ENCODE measurements around the gene MAGOH. TPM values are rescaled to one million over a fixed set of nuclear protein-coding genes. Genes with fewer than 3 reads are reported as not detected.
A peak's percentile ranks its signal among the peaks of the same experiment; 100 is the strongest.

MAGOH gene
- total RNA-seq, 4 donors from 2014 or later, result 5.0 to 48.6 (median 23.5) TPM

DNA sequence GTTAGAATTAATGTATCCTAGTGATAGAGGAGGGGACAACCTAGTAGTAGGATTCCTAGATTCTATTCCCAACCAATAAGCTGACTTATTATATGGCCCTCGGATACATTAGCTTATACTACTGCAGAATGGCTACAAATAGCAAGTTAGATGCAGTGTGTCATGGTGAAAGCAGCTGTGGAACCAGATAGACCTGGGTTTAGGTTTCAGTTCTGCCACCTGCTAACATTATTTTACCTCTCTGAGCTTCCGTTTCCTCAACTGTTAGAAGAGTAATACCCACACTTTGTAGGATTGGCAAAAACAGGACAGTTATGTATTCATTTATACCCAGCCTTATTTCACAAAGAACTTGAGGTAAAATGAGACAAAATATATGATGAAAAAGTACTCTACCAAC is 21.6 kb upstream of the MAGOH start:
- H3K27ac ChIP-seq, result peak overlapping the region in 1 of 4 donors; percentile 17
- 92 to 93% methylated on average over 2 of the region's 2 CpGs for WGBS, 2 donors (ENCODE audit: low coverage in 1 of 2)
- in situ Hi-C loops (cut with MboI; ENCODE audit: low pct_ligation_motif_present in 1 of 4, low pct_unique_long_range_greater_than_20kb in 1 of 4, low sequenced_read_pairs in 3 of 4) (no loop called here), intact Hi-C loops (cut with DNase I; ENCODE audit: low total_unique reads) (no loop called here)
- H3K4me3 ChIP-seq, result no peak overlapping the region
- TF ChIP-seq POLR2A (IDR thresholded peaks at IDR 0.05), result no peak
- TF ChIP-seq EP300 (IDR thresholded peaks at IDR 0.05; ENCODE audit: low read depth), result no peak
- TF ChIP-seq, protein P1, sequence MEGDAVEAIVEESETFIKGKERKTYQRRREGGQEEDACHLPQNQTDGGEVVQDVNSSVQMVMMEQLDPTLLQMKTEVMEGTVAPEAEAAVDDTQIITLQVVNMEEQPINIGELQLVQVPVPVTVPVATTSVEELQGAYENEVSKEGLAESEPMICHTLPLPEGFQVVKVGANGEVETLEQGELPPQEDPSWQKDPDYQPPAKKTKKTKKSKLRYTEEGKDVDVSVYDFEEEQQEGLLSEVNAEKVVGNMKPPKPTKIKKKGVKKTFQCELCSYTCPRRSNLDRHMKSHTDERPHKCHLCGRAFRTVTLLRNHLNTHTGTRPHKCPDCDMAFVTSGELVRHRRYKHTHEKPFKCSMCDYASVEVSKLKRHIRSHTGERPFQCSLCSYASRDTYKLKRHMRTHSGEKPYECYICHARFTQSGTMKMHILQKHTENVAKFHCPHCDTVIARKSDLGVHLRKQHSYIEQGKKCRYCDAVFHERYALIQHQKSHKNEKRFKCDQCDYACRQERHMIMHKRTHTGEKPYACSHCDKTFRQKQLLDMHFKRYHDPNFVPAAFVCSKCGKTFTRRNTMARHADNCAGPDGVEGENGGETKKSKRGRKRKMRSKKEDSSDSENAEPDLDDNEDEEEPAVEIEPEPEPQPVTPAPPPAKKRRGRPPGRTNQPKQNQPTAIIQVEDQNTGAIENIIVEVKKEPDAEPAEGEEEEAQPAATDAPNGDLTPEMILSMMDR (IDR thresholded peaks at IDR 0.05), result no peak
- TF ChIP-seq POLR2AphosphoS5 (IDR thresholded peaks at IDR 0.05), result no peak
- H3K9me3 ChIP-seq, result no peaks in the 10 kb centered on the region
- no peaks in the 10 kb centered on the region for H3K36me3 ChIP-seq
- no peaks in the 10 kb centered on the region for H3K27me3 ChIP-seq
- no peaks in the 10 kb centered on the region for H3K4me1 ChIP-seq
- no peak for DNase-seq

GRCh38 chr1:53258216-53258615 is 19.9 kb upstream of the MAGOH start:
- TF ChIP-seq, protein P1 (IDR thresholded peaks at IDR 0.05), result no peak
- no peak for TF ChIP-seq POLR2AphosphoS5 (IDR thresholded peaks at IDR 0.05)
- no peak for TF ChIP-seq EP300 (IDR thresholded peaks at IDR 0.05; ENCODE audit: low read depth)
- TF ChIP-seq POLR2A (IDR thresholded peaks at IDR 0.05), result no peak
- no peaks in the 10 kb centered on the region for H3K4me1 ChIP-seq
- no peak for DNase-seq
- in situ Hi-C loops (cut with MboI; ENCODE audit: low pct_ligation_motif_present in 1 of 4, low pct_unique_long_range_greater_than_20kb in 1 of 4, low sequenced_read_pairs in 3 of 4) (no loop called here), intact Hi-C loops (cut with DNase I; ENCODE audit: low total_unique reads) (no loop called here)
- no peaks in the 10 kb centered on the region for H3K9me3 ChIP-seq
- H3K27ac ChIP-seq, result no peak overlapping the region
- H3K4me3 ChIP-seq, result no peak overlapping the region
- 88% methylated on average over 1 of the region's 1 CpG; no CpG with 5 or more reads in 1 of the 2 donors for WGBS, 2 donors (ENCODE audit: low coverage in 1 of 2)
- H3K27me3 ChIP-seq, result no peaks in the 10 kb centered on the region
- H3K36me3 ChIP-seq, result no peaks in the 10 kb centered on the region

GRCh38 chr1:53257454-53258081 is 19.2 kb upstream of the MAGOH start:
- no peaks in the 10 kb centered on the region for H3K27me3 ChIP-seq
- no peaks in the 10 kb centered on the region for H3K4me1 ChIP-seq
- no peak overlapping the region for H3K27ac ChIP-seq
- H3K36me3 ChIP-seq, result no peaks in the 10 kb centered on the region
- no peak for TF ChIP-seq POLR2A (IDR thresholded peaks at IDR 0.05)
- no peak for TF ChIP-seq POLR2AphosphoS5 (IDR thresholded peaks at IDR 0.05)
- TF ChIP-seq EP300 (IDR thresholded peaks at IDR 0.05; ENCODE audit: low read depth), result no peak
- 92% methylated on average over 5 of the region's 5 CpGs for WGBS, 2 donors (ENCODE audit: low coverage in 1 of 2)
- in situ Hi-C loops (cut with MboI; ENCODE audit: low pct_ligation_motif_present in 1 of 4, low pct_unique_long_range_greater_than_20kb in 1 of 4, low sequenced_read_pairs in 3 of 4), result no loop called here
- no peak for DNase-seq
- no peaks in the 10 kb centered on the region for H3K9me3 ChIP-seq
- H3K4me3 ChIP-seq, result no peak overlapping the region
- intact Hi-C loops (cut with DNase I; ENCODE audit: low total_unique reads), result no loop called here

DNA sequence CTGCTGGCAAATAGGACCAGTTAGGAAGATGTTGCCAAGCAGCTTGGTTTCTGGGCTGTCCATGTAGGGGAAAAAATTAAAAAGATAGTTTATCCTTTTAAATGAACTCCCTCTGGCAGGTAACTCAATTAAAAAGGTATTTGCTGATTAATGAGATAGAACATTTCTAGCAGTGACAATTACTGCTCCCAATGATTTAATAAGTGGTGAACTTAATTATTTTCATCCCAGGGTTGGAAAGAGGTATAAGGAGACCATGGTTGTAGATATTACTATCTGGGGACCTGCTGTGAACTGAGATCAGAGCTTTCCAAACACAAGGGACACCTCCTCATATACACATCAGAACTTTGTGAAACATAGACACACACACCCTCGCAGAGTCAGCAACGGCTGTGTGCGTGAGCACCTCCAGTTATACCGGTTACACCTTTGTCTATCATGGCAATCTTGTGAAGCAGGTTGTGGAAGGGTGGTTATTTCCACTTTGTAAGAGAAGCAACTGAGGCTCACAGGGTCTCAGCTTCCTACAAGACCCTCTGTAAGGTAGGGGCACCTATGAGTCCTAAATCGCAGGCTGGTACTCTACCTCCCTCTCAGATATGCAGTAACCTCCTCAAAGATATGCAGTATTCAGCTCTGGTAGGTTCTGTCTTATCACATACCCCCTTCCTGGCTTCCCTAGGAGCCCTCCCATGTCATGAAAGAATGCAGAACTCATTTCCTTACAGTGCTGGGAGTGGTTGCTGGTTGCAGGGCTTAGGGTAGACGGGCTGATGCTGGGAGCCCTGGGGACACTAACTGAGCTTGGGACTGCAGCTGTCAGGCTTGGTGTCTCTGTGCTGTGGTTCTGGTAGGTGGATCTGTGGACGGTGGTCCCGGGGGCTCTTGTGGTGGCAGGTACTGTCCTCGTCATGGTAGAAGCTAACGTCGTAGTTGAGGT is 18.5 kb upstream of the MAGOH start:
- Histone ChIP-seq H3K27ac (no peak overlapping the region), H3K4me3 (no peak overlapping the region), H3K4me1 (no peaks in the 10 kb centered on the region), H3K36me3 (no peaks in the 10 kb centered on the region), H3K27me3 (no peaks in the 10 kb centered on the region), H3K9me3 (no peaks in the 10 kb centered on the region)
- intact Hi-C loops (cut with DNase I; ENCODE audit: low total_unique reads), result no loop called here
- TF ChIP-seq EP300 (IDR thresholded peaks at IDR 0.05; ENCODE audit: low read depth) (no peak), POLR2A (IDR thresholded peaks at IDR 0.05) (no peak), POLR2AphosphoS5 (IDR thresholded peaks at IDR 0.05) (no peak)
- TF ChIP-seq, protein P1 (IDR thresholded peaks at IDR 0.05), result no peak
- DNase-seq, result no peak
- 95% methylated on average over 11 of the region's 11 CpGs; no CpG with 5 or more reads in 1 of the 2 donors for WGBS, 2 donors (ENCODE audit: low coverage in 1 of 2)
- in situ Hi-C loops (cut with MboI; ENCODE audit: low pct_ligation_motif_present in 1 of 4, low pct_unique_long_range_greater_than_20kb in 1 of 4, low sequenced_read_pairs in 3 of 4), result no loop called here

All from transverse colon (tissue), 4 donors.